Panc1 (cell line): ENCODE measurements around the gene OR2D2.

Experiments used
- CTCF ChIP-seq: fragments of 450-650 bp; IDR thresholded peaks from 2 replicates; pipeline ENCODE4 v1.5.1; 2017; ENCODE audit warnings: mild to moderate bottlenecking
- POLR2AphosphoS5 ChIP-seq: IDR thresholded peaks from 2 replicates; pipeline ENCODE4 v1.6.1; 2012; ENCODE audit warnings: mild to moderate bottlenecking, low read depth, low read length, moderate library complexity
- TCF7L2 ChIP-seq: IDR thresholded peaks from 2 replicates; pipeline ENCODE4 v1.6.1; 2011; ENCODE audit warnings: mild to moderate bottlenecking, low read depth, low read length, inconsistent platforms

- TF ChIP-seq CTCF, result no peak
- TF ChIP-seq TCF7L2, result no peak
- TF ChIP-seq POLR2AphosphoS5, result no peak
Observed at GRCh38 chr11:6845383-6845782, 46.9 kb downstream of the OR2D2 start, which contains the start of gene OR10A5.
